GM19035 (cell line): ENCODE data around the gene BTG1.

ENCODE experiments used
- ATAC-seq: cut with Tn5 transposase; IDR thresholded peaks from one replicate; pipeline ENCODE4 v1.9.1; 2021; ENCODE audit not compliant: unreplicated experiment

BTG1 gene

GRCh38 chr12:92134638-92135274, 10.9 kb downstream of the BTG1 start:
- no peak for ATAC-seq

- peak; percentile 32 for ATAC-seq
Observed at GRCh38 chr12:92133795-92134637, 11.6 kb downstream of the BTG1 start.

GRCh38 chr12:92133171-92133570, 12.5 kb downstream of the BTG1 start:
- no peak for ATAC-seq

GRCh38 chr12:92132288-92132687, 13.4 kb downstream of the BTG1 start:
- ATAC-seq = no peak

- ATAC-seq = no peak
Observed at GRCh38 chr12:92130999-92131398, 14.6 kb downstream of the BTG1 start.

- no peak for ATAC-seq
Observed at GRCh38 chr12:92129609-92130008, 16.0 kb downstream of the BTG1 start.

GRCh38 chr12:92128612-92129011, 17.0 kb downstream of the BTG1 start:
- ATAC-seq = no peak

GRCh38 chr12:92124689-92125029, 21.0 kb downstream of the BTG1 start:
- ATAC-seq = peak; percentile 11

GRCh38 chr12:92123780-92124688, 21.6 kb downstream of the BTG1 start:
- ATAC-seq = peak; percentile 44

- no peak for ATAC-seq
Observed at GRCh38 chr12:92122941-92123779, 22.5 kb downstream of the BTG1 start.

GRCh38 chr12:92121826-92122225, 23.8 kb downstream of the BTG1 start:
- ATAC-seq = no peak

- ATAC-seq = no peak
Observed at GRCh38 chr12:92118826-92119536, 26.7 kb downstream of the BTG1 start.

GRCh38 chr12:92114834-92115233, 30.8 kb downstream of the BTG1 start:
- no peak for ATAC-seq

- ATAC-seq = peak; percentile 67
Observed at GRCh38 chr12:92111256-92111655, 34.4 kb downstream of the BTG1 start.

GRCh38 chr12:92110083-92110640, 35.5 kb downstream of the BTG1 start:
- no peak for ATAC-seq

- no peak for ATAC-seq
Observed at GRCh38 chr12:92109613-92110012, 36.0 kb downstream of the BTG1 start.

- no peak for ATAC-seq
Observed at GRCh38 chr12:92108651-92109050, 37.0 kb downstream of the BTG1 start.

GRCh38 chr12:92107621-92108131, 38.0 kb downstream of the BTG1 start:
- no peak for ATAC-seq

- ATAC-seq = no peak
Observed at GRCh38 chr12:92107094-92107493, 38.6 kb downstream of the BTG1 start.
